Thyroid gland (tissue), 4 donors: Measurements from ENCODE around the gene GPR50. TPM values are rescaled to one million over a fixed set of nuclear protein-coding genes. Genes with fewer than 3 reads are reported as not detected.

Experiments used
- DNase-seq, 2 donors: peaks; one replicate each; pipeline ENCODE4 v3.0.0-alpha.2; 2019
- H3K27ac ChIP-seq, 3 donors: fragments of 200-600 bp; sonication (generic); 1 replicate in 2 of 3; 2 replicates in 1 of 3; pipeline ENCODE4 v1.5.1; 2016 to 2019; ENCODE audit warnings: mild to moderate bottlenecking in 1 of 3, moderate library complexity in 1 of 3
- H3K27me3 ChIP-seq: fragments of 200-600 bp; sonication (generic); one replicate; pipeline ENCODE4 v1.5.1; 2019
- H3K36me3 ChIP-seq, 2 donors: fragments of 200-600 bp; sonication (generic); one replicate each; pipeline ENCODE4 v1.5.1; 2016 to 2019
- H3K4me1 ChIP-seq, 2 donors: fragments of 200-600 bp; sonication (generic); one replicate each; pipeline ENCODE4 v1.5.1; 2017 to 2019
- H3K4me3 ChIP-seq, 3 donors: fragments of 200-600 bp; sonication (generic); replicated peaks in 1 of 3; 1 replicate in 2 of 3; 2 replicates in 1 of 3; pipeline ENCODE4 v1.5.1; 2016; ENCODE audit warnings: mild to moderate bottlenecking in 1 of 3
- H3K9me3 ChIP-seq: fragments of 200-600 bp; sonication (generic); one replicate; pipeline ENCODE4 v1.5.1; 2017
- POLR2A ChIP-seq, 2 donors: fragments of 450-650 bp; IDR thresholded peaks; one replicate each; pipeline ENCODE4 v1.6.1; 2017; ENCODE audit warnings: antibody characterized with exemption in 2 of 2, mild to moderate bottlenecking in 2 of 2, moderate library complexity in 1 of 2
- WGBS, 2 donors: methylation state at CpG; one replicate each; pipeline ENCODE4 v1.1.5; 2017; 5-methylcytosine and 5-hydroxymethylcytosine counted together
- intact Hi-C: fragments of 100-400 bp; cut with DNase I; formaldehyde crosslinking; loops from one replicate; pipeline ENCODE4 v1.15.1; 2023
- total RNA-seq, 4 donors: library from RNA; depleted of rRNA; stranded (reverse); fragments of >200 nt; gene quantifications; one replicate each; pipeline ENCODE4 v1.2.3, GENCODE V29; 2016
- TF ChIP-seq, protein P1 (sequence below), 6 experiments: fragments of 200-600 bp in 3 of 6; fragments of 450-650 bp in 3 of 6; sonication (generic) in 3 of 6; IDR thresholded peaks; one replicate each; pipeline ENCODE4 v1.5.1; 2016 to 2019; ENCODE audit warnings: antibody characterized with exemption in 6 of 6, mild to moderate bottlenecking in 2 of 6, inconsistent platforms in 1 of 6, moderate library complexity in 1 of 6

GPR50 gene
- total RNA-seq, 4 donors from 2014 or later, result not detected

DNA sequence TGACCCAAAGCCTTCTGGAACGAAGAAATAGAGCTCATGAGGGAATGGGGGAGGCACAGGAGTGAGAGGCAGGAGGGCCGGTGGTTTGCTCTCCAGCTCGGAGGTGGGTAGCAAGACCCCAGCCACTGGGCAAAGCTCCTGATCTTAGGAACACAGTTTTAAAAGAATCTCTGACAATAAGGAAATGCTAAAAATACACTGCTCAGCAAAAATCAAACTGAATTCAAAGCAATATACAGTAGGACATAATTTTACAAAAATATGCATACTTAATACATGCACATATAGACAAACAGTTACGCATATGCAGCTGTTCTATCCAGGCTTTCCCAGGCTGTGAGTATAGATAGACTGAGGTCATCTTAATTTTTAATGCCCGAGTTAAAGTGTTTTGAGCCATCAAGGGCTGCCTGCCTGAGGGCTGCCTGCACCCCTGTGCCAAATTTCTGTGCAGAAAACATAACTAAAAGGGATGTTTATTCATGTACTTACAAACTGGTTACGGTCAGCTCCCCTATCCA is 6.9 kb downstream of the GPR50 start:
- H3K36me3 ChIP-seq, result no peaks in the 10 kb centered on the region
- DNase-seq, result no peak
- no peak overlapping the region for H3K4me3 ChIP-seq
- no peak overlapping the region for H3K27ac ChIP-seq
- no peaks in the 10 kb centered on the region for H3K27me3 ChIP-seq
- WGBS, 2 donors, result 43 to 51% methylated on average over 6 of the region's 6 CpGs
- TF ChIP-seq POLR2A (IDR thresholded peaks at IDR 0.05), result no peak
- TF ChIP-seq, protein P1, sequence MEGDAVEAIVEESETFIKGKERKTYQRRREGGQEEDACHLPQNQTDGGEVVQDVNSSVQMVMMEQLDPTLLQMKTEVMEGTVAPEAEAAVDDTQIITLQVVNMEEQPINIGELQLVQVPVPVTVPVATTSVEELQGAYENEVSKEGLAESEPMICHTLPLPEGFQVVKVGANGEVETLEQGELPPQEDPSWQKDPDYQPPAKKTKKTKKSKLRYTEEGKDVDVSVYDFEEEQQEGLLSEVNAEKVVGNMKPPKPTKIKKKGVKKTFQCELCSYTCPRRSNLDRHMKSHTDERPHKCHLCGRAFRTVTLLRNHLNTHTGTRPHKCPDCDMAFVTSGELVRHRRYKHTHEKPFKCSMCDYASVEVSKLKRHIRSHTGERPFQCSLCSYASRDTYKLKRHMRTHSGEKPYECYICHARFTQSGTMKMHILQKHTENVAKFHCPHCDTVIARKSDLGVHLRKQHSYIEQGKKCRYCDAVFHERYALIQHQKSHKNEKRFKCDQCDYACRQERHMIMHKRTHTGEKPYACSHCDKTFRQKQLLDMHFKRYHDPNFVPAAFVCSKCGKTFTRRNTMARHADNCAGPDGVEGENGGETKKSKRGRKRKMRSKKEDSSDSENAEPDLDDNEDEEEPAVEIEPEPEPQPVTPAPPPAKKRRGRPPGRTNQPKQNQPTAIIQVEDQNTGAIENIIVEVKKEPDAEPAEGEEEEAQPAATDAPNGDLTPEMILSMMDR (IDR thresholded peaks at IDR 0.05), result no peak
- H3K4me1 ChIP-seq, result no peaks in the 10 kb centered on the region
- intact Hi-C loops, result no loop called here
- H3K9me3 ChIP-seq, result no peaks in the 10 kb centered on the region

GRCh38 chrX:151183912-151184565 is 7.7 kb downstream of the GPR50 start:
- intact Hi-C loops, result no loop called here
- no peak for DNase-seq
- 10 to 17% methylated on average over 14 of the region's 14 CpGs for WGBS, 2 donors
- H3K9me3 ChIP-seq, result no peaks in the 10 kb centered on the region
- H3K4me3 ChIP-seq, result no peak overlapping the region
- H3K27ac ChIP-seq, result no peak overlapping the region
- H3K4me1 ChIP-seq, result no peaks in the 10 kb centered on the region
- no peaks in the 10 kb centered on the region for H3K36me3 ChIP-seq
- TF ChIP-seq, protein P1 (IDR thresholded peaks at IDR 0.05), result no peak
- TF ChIP-seq POLR2A (IDR thresholded peaks at IDR 0.05), result no peak
- no peaks in the 10 kb centered on the region for H3K27me3 ChIP-seq

GRCh38 chrX:151184705-151185104 is 8.3 kb downstream of the GPR50 start:
- H3K36me3 ChIP-seq, result no peaks in the 10 kb centered on the region
- 85 to 87% methylated on average over 2 of the region's 2 CpGs for WGBS, 2 donors
- no peaks in the 10 kb centered on the region for H3K9me3 ChIP-seq
- no peak overlapping the region for H3K4me3 ChIP-seq
- DNase-seq, result no peak
- no peak overlapping the region for H3K27ac ChIP-seq
- no peak for TF ChIP-seq POLR2A (IDR thresholded peaks at IDR 0.05)
- TF ChIP-seq, protein P1 (IDR thresholded peaks at IDR 0.05), result no peak
- H3K4me1 ChIP-seq, result no peaks in the 10 kb centered on the region
- intact Hi-C loops, result no loop called here
- no peaks in the 10 kb centered on the region for H3K27me3 ChIP-seq

- no peak overlapping the region for H3K27ac ChIP-seq
- intact Hi-C loops, result no loop called here
- H3K9me3 ChIP-seq, result no peaks in the 10 kb centered on the region
- 60 to 70% methylated on average over 2 of the region's 2 CpGs for WGBS, 2 donors
- no peak overlapping the region for H3K4me3 ChIP-seq
- no peaks in the 10 kb centered on the region for H3K4me1 ChIP-seq
- DNase-seq, result no peak
- H3K27me3 ChIP-seq, result no peaks in the 10 kb centered on the region
- TF ChIP-seq, protein P1 (IDR thresholded peaks at IDR 0.05), result no peak
- TF ChIP-seq POLR2A (IDR thresholded peaks at IDR 0.05), result no peak
- H3K36me3 ChIP-seq, result no peaks in the 10 kb centered on the region
Measured at GRCh38 chrX:151206871-151207270, 30.5 kb downstream of the GPR50 start.

- no peak for DNase-seq
- Histone ChIP-seq H3K27me3 (no peaks in the 10 kb centered on the region), H3K27ac (no peak overlapping the region), H3K36me3 (no peaks in the 10 kb centered on the region), H3K4me1 (no peaks in the 10 kb centered on the region), H3K4me3 (no peak overlapping the region), H3K9me3 (no peaks in the 10 kb centered on the region)
- WGBS, 2 donors, result 69 to 70% methylated on average over 1 of the region's 1 CpG
- TF ChIP-seq POLR2A (IDR thresholded peaks at IDR 0.05), result no peak
- TF ChIP-seq, protein P1 (IDR thresholded peaks at IDR 0.05), result no peak
- intact Hi-C loops, result no loop called here
Measured at GRCh38 chrX:151225843-151226242, 49.5 kb downstream of the GPR50 start.
